SKM-1 treated with dmso at 0.1 percent for 144 hours (cell line): ENCODE data around the gene HSD3B7.
"Not testable (repeated sequence)": the region's sequence is repeated elsewhere in the genome, so short reads cannot be mapped to it uniquely, and the experiment has no call there.

ENCODE experiments used
- DNase-seq: peaks from one replicate; lab custom pipeline; 2025; ENCODE audit not compliant: unreplicated experiment; lab: John Stamatoyannopoulos, UW

HSD3B7 gene

DNA sequence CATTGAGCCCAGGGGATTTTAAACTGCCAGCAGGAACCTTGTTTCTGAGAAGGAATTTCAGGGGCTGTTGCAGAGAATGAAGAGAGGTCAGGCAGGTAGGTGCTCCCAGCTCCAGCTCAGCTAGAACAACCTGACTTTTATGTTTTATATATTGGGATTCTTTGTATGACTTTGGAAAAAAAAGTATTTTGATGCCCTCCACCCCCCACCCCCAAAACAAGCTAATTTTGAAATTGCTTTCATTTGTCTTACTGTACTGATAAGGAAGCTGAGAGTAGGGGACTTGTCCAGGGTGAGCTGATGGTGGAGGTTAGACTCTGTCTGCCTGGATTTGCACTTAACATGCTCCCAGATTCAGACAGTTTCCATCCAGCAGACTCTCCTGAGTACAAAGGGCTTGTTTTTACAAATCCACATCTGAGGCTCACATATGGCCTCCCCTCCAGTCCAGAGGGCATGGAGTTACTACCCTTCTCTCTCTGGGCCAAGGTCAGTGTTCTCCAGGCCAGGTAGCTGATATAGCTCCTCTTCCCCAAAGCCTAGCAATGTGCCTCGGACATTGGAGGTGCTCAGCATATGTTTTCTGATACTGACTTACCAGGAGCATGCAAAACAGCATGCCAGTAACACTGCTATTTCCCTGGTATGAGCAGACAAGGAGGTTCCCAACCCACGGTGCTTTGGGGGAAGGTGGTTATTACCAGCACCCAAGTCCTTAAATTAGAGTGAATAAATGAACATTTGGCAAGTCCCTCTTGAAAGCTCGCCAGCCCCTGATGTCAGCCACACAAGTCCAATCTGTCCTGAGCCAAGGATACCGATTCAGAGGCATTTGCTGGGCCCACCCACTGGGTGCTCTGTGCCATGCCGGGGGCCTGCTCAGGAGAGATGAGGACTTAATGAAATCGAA is 14.1 kb downstream of the HSD3B7 start:
- no peak for DNase-seq

DNA sequence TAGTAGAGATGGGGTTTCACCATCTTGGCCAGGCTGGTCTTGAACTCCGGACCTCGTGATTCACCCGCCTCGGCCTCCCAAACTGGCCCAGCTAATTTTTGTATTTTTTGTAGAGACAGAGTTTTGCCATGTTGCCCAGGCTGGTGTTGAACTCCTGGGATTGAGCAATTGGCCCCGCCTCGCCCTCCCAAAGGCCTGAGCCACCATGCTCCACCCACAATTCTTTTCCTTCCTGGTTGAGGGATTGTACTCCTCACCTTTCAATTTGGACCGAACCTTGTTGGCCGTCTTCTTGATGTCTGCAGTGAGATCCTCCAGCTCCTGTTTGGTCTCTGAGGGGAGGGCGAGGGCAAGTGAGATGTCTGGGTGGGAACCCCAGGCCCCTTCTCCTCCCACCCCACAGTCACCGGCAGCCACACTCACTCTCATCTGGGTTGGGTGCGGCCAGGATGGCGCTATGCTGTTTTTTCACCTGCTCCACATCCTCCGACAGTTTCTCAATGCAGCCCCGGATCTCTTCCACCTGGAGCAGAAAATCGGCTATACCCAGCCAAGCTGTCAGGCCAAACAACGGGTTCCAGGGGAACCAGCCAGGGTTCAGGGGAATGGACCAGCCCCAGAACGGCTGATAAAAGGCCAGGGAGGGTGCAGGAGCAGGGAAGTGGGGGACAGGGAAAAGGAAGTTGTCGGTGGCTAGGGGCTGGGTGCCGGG is 15.8 kb downstream of the HSD3B7 start:
- DNase-seq: no peak

- no peak for DNase-seq
Measured at GRCh38 chr16:31001507-31002249, 16.7 kb downstream of the HSD3B7 start.

DNA sequence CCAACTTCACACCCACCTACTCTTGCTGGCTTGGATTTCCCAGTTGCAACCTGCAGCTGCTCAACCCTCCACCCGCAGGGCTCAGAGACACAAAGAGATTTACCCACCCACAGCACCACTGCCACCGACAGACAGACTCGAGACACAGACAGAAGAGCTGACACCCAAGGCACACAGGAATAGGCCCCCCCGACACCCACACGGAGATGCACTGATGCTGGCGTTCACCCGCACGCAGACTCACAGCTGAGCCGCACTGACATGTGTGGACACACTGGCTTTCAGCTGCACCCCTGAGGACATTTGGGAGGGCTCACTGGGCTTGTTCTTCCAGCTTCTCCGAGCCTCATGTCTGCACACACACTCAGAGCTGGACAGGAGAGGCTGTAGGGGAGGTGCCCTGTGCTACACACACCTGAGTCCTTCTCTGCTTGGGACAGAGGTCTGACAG is 17.3 kb downstream of the HSD3B7 start:
- DNase-seq: no peak

DNA sequence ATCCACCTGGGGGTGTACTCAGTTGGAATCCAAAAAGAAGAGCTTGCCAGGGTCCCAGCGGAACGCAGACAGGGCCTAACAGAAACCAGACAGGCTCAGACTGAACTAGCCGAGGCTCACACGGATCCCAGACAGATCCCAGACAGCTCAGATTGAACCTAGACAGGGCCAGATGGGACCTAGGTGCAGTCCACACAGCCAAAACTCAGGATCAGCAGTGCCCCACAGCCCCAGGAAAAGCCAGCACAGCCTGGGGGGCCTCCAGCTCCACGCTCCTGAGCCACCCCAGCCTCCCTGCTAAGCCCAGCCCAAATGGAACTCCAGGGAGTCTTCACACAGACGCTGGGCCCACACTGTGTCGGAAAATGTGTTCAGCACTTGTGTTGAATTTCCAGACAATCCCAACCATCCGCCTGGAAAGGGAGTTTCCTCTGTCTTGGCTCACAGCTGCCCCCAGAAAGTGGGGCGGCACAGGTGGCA is 17.9 kb downstream of the HSD3B7 start:
- no peak for DNase-seq

GRCh38 chr16:31003744-31004143 is 18.7 kb downstream of the HSD3B7 start:
- DNase-seq: no peak

GRCh38 chr16:31004658-31005057 is 19.7 kb downstream of the HSD3B7 start:
- no peak for DNase-seq

DNA sequence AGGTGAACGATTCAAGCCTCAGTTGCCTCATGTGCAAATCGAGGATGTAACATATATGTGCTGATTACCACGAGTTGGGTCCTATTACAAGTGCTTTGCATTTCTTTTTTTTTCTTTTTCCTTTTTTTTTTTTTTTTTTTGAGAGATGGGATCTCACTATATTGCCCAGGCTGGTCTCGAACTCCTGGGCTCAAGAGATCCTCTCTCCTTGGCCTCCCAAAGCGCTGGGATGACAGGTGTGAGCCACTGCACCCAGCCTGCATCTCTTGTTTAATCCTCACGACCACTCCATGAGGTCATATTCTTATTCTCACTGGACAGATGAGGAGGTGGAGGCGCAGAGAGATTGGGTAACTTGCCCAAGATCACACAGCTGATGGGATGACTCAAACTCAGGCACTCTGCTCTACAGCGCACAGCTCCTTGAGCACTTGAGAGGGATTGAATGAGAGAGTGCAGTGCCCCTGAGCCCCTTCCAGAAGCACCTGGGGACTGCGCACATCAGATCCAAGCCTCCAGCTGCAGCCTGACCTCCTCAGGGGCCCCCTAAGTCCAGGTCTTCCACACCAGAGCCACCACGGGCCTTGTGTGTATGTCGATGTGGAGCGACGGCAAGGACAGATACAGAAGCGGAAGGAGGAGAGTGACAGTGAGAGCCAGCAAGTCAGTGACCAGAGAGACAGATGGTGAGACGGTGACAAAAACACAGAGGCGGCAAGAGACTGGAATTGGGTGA is 20.5 kb downstream of the HSD3B7 start:
- no peak for DNase-seq

- no peak for DNase-seq
Measured at GRCh38 chr16:31006086-31006385, 21.0 kb downstream of the HSD3B7 start.

DNA sequence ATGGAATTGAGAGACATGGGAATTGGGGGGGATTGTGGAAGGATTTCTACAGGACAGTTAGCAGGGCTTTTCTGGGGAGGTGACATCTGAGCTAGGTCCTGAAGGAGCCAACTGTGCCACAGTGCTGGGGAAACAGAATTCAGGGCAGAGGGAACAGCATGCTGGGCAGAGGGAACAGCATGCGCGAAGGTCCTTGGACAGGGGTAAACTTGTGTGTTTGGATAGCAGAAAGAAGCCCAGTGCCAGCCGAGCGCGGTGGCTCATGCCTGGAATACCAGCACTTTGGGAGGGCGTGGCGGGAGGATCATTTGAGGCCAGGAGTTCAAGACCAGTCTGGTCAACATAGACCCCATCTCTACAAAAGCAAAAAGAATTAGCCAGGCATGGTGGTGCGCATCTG is 21.6 kb downstream of the HSD3B7 start:
- DNase-seq: no peak

DNA sequence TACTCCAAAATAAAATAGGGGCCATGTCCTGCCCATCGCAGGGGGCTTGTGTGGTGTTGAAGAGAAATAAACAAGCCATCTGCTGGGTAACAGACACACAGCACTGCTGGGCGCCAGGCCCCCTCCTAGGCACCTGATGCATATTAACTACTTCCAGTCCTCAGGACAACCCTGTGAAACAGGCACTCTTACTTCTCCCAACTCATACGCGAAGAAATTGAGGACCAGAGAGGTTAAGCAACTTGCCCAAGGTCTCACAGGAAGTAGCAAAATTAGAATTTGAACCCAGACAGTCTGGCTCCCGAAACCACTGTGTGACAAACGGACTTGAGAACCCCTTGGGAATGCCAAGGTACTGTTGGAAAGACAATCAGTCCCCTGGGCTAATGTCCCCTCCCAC is 22.7 kb downstream of the HSD3B7 start:
- DNase-seq: no peak

GRCh38 chr16:31008149-31008548 is 23.1 kb downstream of the HSD3B7 start:
- DNase-seq: no peak

GRCh38 chr16:31008551-31008950 is 23.5 kb downstream of the HSD3B7 start:
- no peak for DNase-seq

DNA sequence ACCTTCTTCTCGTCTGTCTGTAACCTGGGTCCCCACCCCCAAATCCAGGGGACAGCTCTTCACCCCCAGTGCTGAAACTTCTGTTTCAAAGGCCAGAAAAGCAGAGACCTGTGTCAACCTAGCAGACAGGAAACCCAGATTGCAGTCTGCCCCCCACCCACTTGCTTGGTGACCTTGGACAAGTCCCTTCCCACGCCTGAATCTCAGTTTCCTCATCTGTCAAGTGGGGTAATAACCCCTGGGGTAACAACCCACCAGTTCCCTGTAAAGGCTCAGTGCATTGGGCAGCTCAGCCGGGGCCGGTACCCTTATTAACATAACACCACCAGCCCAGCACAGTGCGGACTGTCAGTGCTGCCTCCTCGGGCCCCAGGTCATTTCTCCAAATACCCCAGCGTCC is 24.1 kb downstream of the HSD3B7 start:
- DNase-seq: no peak

GRCh38 chr16:31009894-31010584 is 25.0 kb downstream of the HSD3B7 start:
- no peak for DNase-seq

DNA sequence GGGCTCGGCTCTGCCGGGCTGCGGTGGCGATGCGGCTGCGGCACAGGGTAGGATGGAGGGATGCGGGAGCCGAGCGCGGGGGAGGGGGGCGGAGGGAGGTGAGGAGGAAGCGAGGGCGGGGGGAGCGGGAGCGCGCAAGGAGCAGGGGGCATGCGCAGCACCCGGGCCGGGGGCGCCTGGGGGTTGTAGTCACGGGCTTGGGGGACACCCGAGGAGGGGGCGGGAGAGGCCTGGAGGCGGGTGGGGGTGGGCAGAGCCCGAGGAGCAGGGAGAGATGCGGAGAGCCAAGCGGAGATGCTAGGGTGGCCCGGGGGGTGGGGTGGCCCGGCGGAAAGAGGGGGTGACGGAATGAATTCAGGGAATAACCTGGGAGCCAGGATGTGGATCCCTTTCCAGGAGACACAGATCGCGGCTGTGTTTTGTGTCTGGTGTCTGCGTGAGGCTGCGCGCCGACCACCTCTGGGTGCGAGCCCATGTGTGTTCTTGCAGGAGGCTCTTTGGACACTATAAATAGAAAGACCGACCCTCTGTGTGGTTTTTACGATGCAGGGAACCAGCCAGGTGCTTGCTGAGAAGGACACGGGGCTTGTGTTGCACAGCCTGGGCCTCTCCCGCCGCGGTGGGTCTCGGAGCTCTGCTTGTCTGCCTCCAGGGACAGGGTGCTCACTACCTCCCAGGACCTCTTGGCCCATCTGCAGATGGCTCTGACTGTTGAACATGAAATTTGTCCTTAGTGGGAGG is 25.7 kb downstream of the HSD3B7 start, which contains the start of gene STX1B:
Gene STX1B, minus strand, starts transcription at position 54 of the 741 bp plus-strand sequence. CDS start 242 bp downstream, outside the sequence.
- no peak for DNase-seq

DNA sequence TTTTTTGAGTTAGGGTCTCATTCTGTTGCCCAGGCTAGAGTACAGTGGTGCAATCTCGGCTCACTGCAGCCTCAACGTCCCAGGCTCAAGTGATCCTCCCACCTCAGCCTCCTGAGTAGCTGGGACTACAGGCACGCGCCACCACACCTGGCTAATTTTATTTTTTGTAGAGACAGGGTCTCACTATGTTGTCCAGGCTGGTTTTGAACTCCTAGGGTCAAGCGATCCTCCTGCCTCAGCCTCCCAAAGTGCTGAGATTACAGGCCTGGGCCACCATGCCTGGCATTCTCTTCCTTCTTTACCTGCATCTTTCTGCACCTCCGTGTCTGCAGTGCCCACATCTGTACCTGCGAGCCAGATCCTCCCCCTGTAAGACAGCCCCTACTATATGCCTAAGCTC is 26.8 kb downstream of the HSD3B7 start:
- DNase-seq: not testable (repeated sequence)

GRCh38 chr16:31013292-31013691 is 28.3 kb downstream of the HSD3B7 start:
- DNase-seq: not testable (repeated sequence)

- DNase-seq: no peak
Measured at GRCh38 chr16:31016018-31016417, 31.0 kb downstream of the HSD3B7 start.
